DND-41 (cell line): Measurements from ENCODE around the gene GAS7.

Source experiments
- CTCF ChIP-seq: IDR thresholded peaks from 2 replicates; pipeline ENCODE4 v1.5.1; 2012; ENCODE audit warnings: borderline replicate concordance, low read length, moderate library complexity, mild to moderate bottlenecking; ENCODE audit not compliant: poor library complexity, severe bottlenecking; ENCODE audit errors: extremely low read depth
- EZH2 ChIP-seq: IDR thresholded peaks from 3 replicates; pipeline ENCODE4 v1.6.1; 2012; ENCODE audit warnings: borderline replicate concordance, low read depth, mild to moderate bottlenecking, moderate library complexity, low read length, inconsistent platforms; ENCODE audit not compliant: severe bottlenecking

GRCh38 chr17:9900044-9900594, 298.3 kb downstream of the GAS7 start:
- TF ChIP-seq CTCF (no peak), EZH2 (no peak)
